ENCODE data around the gene STAM2. TPM values are rescaled to one million over a fixed set of nuclear protein-coding genes. Genes with fewer than 3 reads are reported as not detected.

STAM2 gene
- total RNA-seq, 1 experiment from 2014 or later: 21.0 TPM

- H3K9me2 ChIP-seq (replicated peaks; ENCODE audit: low read length): no peaks in the 10 kb centered on the region
- BruUV-seq (replicated peaks): no TSS peak
- CTCF ChIA-PET: no interaction called here
- H3K4me3 ChIP-seq (ENCODE audit: low read length): no peak overlapping the region
- no peaks in the 10 kb centered on the region for H3K27me3 ChIP-seq (ENCODE audit: low read length)
- no peaks in the 10 kb centered on the region for H3F3A ChIP-seq (ENCODE audit: low read length, unreplicated experiment)
- no peaks in the 10 kb centered on the region for H4K20me1 ChIP-seq (ENCODE audit: low read length)
- TF ChIP-seq EZH2phosphoT487 (IDR thresholded peaks at IDR 0.05; ENCODE audit: borderline replicate concordance, low read length) (no peak), CTCF (conservative IDR thresholded peaks at IDR 0.05; ENCODE audit: low read depth, low read length) (no peak), EZH2 (IDR thresholded peaks at IDR 0.05; ENCODE audit: low read length, unreplicated experiment) (no peak)
- H3K9me3 ChIP-seq (ENCODE audit: low read length): no peaks in the 10 kb centered on the region
- H3K79me2 ChIP-seq (ENCODE audit: low read length): peaks cover 51% of the 10 kb centered on the region
- no peak overlapping the region for H2AFZ ChIP-seq (ENCODE audit: low read length)
- H3K36me3 ChIP-seq (ENCODE audit: low read depth, low read length): no peaks in the 10 kb centered on the region
- intact Hi-C loops (cut with micrococcal nuclease): no loop called here
- POLR2A ChIA-PET (ENCODE audit: unreplicated experiment): no interaction called here
- ATAC-seq: no peak
- no peak for DNase-seq
- H3K4me1 ChIP-seq (ENCODE audit: insufficient read depth, low read length): no peaks in the 10 kb centered on the region
- H3K27ac ChIP-seq (ENCODE audit: low read length): no peak overlapping the region
- H3K4me2 ChIP-seq (ENCODE audit: low read length): no peak overlapping the region
- H3K9ac ChIP-seq (ENCODE audit: low read length): no peak overlapping the region
These were observed 18.3 kb downstream of the STAM2 start for GRCh38 chr2:152157253-152157652.

- no peaks in the 10 kb centered on the region for H3K27me3 ChIP-seq (ENCODE audit: low read length)
- no peaks in the 10 kb centered on the region for H3K36me3 ChIP-seq (ENCODE audit: low read depth, low read length)
- no peak for ATAC-seq
- intact Hi-C loops (cut with micrococcal nuclease): no loop called here
- TF ChIP-seq EZH2 (IDR thresholded peaks at IDR 0.05; ENCODE audit: low read length, unreplicated experiment) (no peak), EZH2phosphoT487 (IDR thresholded peaks at IDR 0.05; ENCODE audit: borderline replicate concordance, low read length) (no peak), CTCF (conservative IDR thresholded peaks at IDR 0.05; ENCODE audit: low read depth, low read length) (no peak)
- no peak overlapping the region for H3K4me3 ChIP-seq (ENCODE audit: low read length)
- H3K27ac ChIP-seq (ENCODE audit: low read length): no peak overlapping the region
- POLR2A ChIA-PET (ENCODE audit: unreplicated experiment): no interaction called here
- no peaks in the 10 kb centered on the region for H4K20me1 ChIP-seq (ENCODE audit: low read length)
- no peak overlapping the region for H3K9ac ChIP-seq (ENCODE audit: low read length)
- DNase-seq: no peak
- no peaks in the 10 kb centered on the region for H3F3A ChIP-seq (ENCODE audit: low read length, unreplicated experiment)
- CTCF ChIA-PET: interaction anchor here (0.6 kb wide), 1 partner anchor 694 kb away, joined by 5 read pairs; no protein-coding TSS in a partner anchor
- no TSS peak for BruUV-seq (replicated peaks)
- no peaks in the 10 kb centered on the region for H3K9me3 ChIP-seq (ENCODE audit: low read length)
- H3K79me2 ChIP-seq (ENCODE audit: low read length): peaks cover 51% of the 10 kb centered on the region
- no peaks in the 10 kb centered on the region for H3K9me2 ChIP-seq (replicated peaks; ENCODE audit: low read length)
- H2AFZ ChIP-seq (ENCODE audit: low read length): no peak overlapping the region
- no peak overlapping the region for H3K4me2 ChIP-seq (ENCODE audit: low read length)
- H3K4me1 ChIP-seq (ENCODE audit: insufficient read depth, low read length): no peaks in the 10 kb centered on the region
These were observed 20.4 kb downstream of the STAM2 start for GRCh38 chr2:152155209-152155608.

- TF ChIP-seq EZH2phosphoT487 (IDR thresholded peaks at IDR 0.05; ENCODE audit: borderline replicate concordance, low read length): no peak
- no peak for TF ChIP-seq CTCF (conservative IDR thresholded peaks at IDR 0.05; ENCODE audit: low read depth, low read length)
- no peak for TF ChIP-seq EZH2 (IDR thresholded peaks at IDR 0.05; ENCODE audit: low read length, unreplicated experiment)
- no peaks in the 10 kb centered on the region for H3K27me3 ChIP-seq (ENCODE audit: low read length)
- POLR2A ChIA-PET (ENCODE audit: unreplicated experiment): no interaction called here
- no peaks in the 10 kb centered on the region for H3F3A ChIP-seq (ENCODE audit: low read length, unreplicated experiment)
- H3K9ac ChIP-seq (ENCODE audit: low read length): no peak overlapping the region
- H3K4me1 ChIP-seq (ENCODE audit: insufficient read depth, low read length): no peaks in the 10 kb centered on the region
- no peaks in the 10 kb centered on the region for H3K9me3 ChIP-seq (ENCODE audit: low read length)
- H3K79me2 ChIP-seq (ENCODE audit: low read length): peaks cover 51% of the 10 kb centered on the region
- no TSS peak for BruUV-seq (replicated peaks)
- ATAC-seq (no peak), DNase-seq (no peak)
- H2AFZ ChIP-seq (ENCODE audit: low read length): no peak overlapping the region
- intact Hi-C loops (cut with micrococcal nuclease): no loop called here
- no peaks in the 10 kb centered on the region for H3K9me2 ChIP-seq (replicated peaks; ENCODE audit: low read length)
- H4K20me1 ChIP-seq (ENCODE audit: low read length): no peaks in the 10 kb centered on the region
- H3K4me3 ChIP-seq (ENCODE audit: low read length): no peak overlapping the region
- CTCF ChIA-PET: interaction anchor here (0.6 kb wide), 1 partner anchor 22 kb away, joined by 3 read pairs; no protein-coding TSS in a partner anchor
- H3K27ac ChIP-seq (ENCODE audit: low read length): no peak overlapping the region
- H3K36me3 ChIP-seq (ENCODE audit: low read depth, low read length): no peaks in the 10 kb centered on the region
- H3K4me2 ChIP-seq (ENCODE audit: low read length): no peak overlapping the region
These were observed 21.1 kb downstream of the STAM2 start for GRCh38 chr2:152154462-152154861.
